AG20443 (cell line): ENCODE data around the gene MAN1A1.
A peak's percentile ranks its signal among the peaks of the same experiment; 100 is the strongest.
"Not testable (repeated sequence)": the region's sequence is repeated elsewhere in the genome, so short reads cannot be mapped to it uniquely, and the experiment has no call there.

Experiments used
- DNase-seq: peaks from one replicate; pipeline ENCODE4 v3.0.0; 2012; ENCODE audit warnings: low spot score, mixed read lengths

Gene MAN1A1

GRCh38 chr6:119303164-119303887 lies 46.2 kb downstream of the MAN1A1 start:
- DNase-seq: no peak

GRCh38 chr6:119301429-119301828 lies 48.1 kb downstream of the MAN1A1 start:
- no peak for DNase-seq

GRCh38 chr6:119299694-119300093 lies 49.9 kb downstream of the MAN1A1 start:
- DNase-seq: no peak

GRCh38 chr6:119297049-119297448 lies 52.5 kb downstream of the MAN1A1 start:
- DNase-seq: no peak

GRCh38 chr6:119296036-119297035 lies 53.2 kb downstream of the MAN1A1 start:
- DNase-seq: no peak

GRCh38 chr6:119294984-119295383 lies 54.6 kb downstream of the MAN1A1 start:
- DNase-seq: no peak

- DNase-seq: not testable (repeated sequence)
Observed at GRCh38 chr6:119291060-119291459, 58.5 kb downstream of the MAN1A1 start.

- no peak for DNase-seq
Observed at GRCh38 chr6:119290306-119290705, 59.3 kb downstream of the MAN1A1 start.

GRCh38 chr6:119289651-119290050 lies 59.9 kb downstream of the MAN1A1 start:
- DNase-seq: no peak

GRCh38 chr6:119285908-119286625 lies 63.5 kb downstream of the MAN1A1 start:
- DNase-seq: no peak

GRCh38 chr6:119284861-119285521 lies 64.6 kb downstream of the MAN1A1 start:
- no peak for DNase-seq

- DNase-seq: no peak
Observed at GRCh38 chr6:119283979-119284545, 65.5 kb downstream of the MAN1A1 start.

GRCh38 chr6:119283214-119283613 lies 66.3 kb downstream of the MAN1A1 start:
- no peak for DNase-seq

GRCh38 chr6:119280668-119281067 lies 68.9 kb downstream of the MAN1A1 start:
- DNase-seq: peak; percentile 20

GRCh38 chr6:119280080-119280479 lies 69.5 kb downstream of the MAN1A1 start:
- no peak for DNase-seq

- DNase-seq: no peak
Observed at GRCh38 chr6:119278625-119279024, 70.9 kb downstream of the MAN1A1 start.

GRCh38 chr6:119277052-119277451 lies 72.5 kb downstream of the MAN1A1 start:
- DNase-seq: no peak

- DNase-seq: peak; percentile 33
Observed at GRCh38 chr6:119276211-119276610, 73.3 kb downstream of the MAN1A1 start.

- DNase-seq: no peak
Observed at GRCh38 chr6:119274197-119274595, 75.4 kb downstream of the MAN1A1 start.

- DNase-seq: peak; percentile 68
Observed at GRCh38 chr6:119273272-119274196, 76.0 kb downstream of the MAN1A1 start.
